Tongue (tissue), 2 donors: Measurements from ENCODE around the gene TBX10. TPM values are rescaled to one million over a fixed set of nuclear protein-coding genes. Genes with fewer than 3 reads are reported as not detected.
A peak's percentile ranks its signal among the peaks of the same experiment; 100 is the strongest.
"Not testable (repeated sequence)": the region's sequence is repeated elsewhere in the genome, so short reads cannot be mapped to it uniquely, and the experiment has no call there.

Experiments
- DNase-seq: peaks from one replicate; pipeline ENCODE4 v3.0.0-alpha.2; 2015
- total RNA-seq: library from RNA; depleted of rRNA; stranded (reverse); fragments of >200 nt; gene quantifications from one replicate; pipeline ENCODE4 v1.2.3, GENCODE V29; 2014

Gene TBX10
- not detected for total RNA-seq

GRCh38 chr11:67639438-67639859 lies at the start of gene TBX10:
TBX10 (minus strand) TSS chr11:67639763; CDS start chr11:67639472, 291 bp downstream.
- DNase-seq: no peak

- no peak for DNase-seq
Measured at GRCh38 chr11:67689178-67689577, 49.6 kb upstream of the TBX10 start.

- DNase-seq: no peak
Measured at GRCh38 chr11:67687986-67688385, 48.4 kb upstream of the TBX10 start.

- DNase-seq: not testable (repeated sequence)
Measured at GRCh38 chr11:67685641-67686332, 46.2 kb upstream of the TBX10 start.

GRCh38 chr11:67682126-67683034 lies 42.8 kb upstream of the TBX10 start:
- DNase-seq: not testable (repeated sequence)

- no peak for DNase-seq
Measured at GRCh38 chr11:67680696-67681470, 41.3 kb upstream of the TBX10 start.

GRCh38 chr11:67675058-67675747 lies 35.6 kb upstream of the TBX10 start:
- no peak for DNase-seq

GRCh38 chr11:67674442-67674871 lies 34.9 kb upstream of the TBX10 start, which contains the start of gene ALDH3B2:
ALDH3B2 (minus strand) TSS chr11:67674623; CDS start chr11:67666935, 7,688 bp downstream.
- DNase-seq: peak; percentile 67

GRCh38 chr11:67673902-67674301 lies 34.3 kb upstream of the TBX10 start:
- DNase-seq: no peak

- no peak for DNase-seq
Measured at GRCh38 chr11:67673358-67673757, 33.8 kb upstream of the TBX10 start.

- no peak for DNase-seq
Measured at GRCh38 chr11:67671211-67671520, 31.6 kb upstream of the TBX10 start.

GRCh38 chr11:67670316-67671210 lies 31.0 kb upstream of the TBX10 start:
- no peak for DNase-seq

- DNase-seq: no peak
Measured at GRCh38 chr11:67668192-67668551, 28.6 kb upstream of the TBX10 start.

GRCh38 chr11:67667490-67668191 lies 28.1 kb upstream of the TBX10 start:
- DNase-seq: no peak

- DNase-seq: no peak
Measured at GRCh38 chr11:67666676-67667489, 27.3 kb upstream of the TBX10 start.

GRCh38 chr11:67666303-67666645 lies 26.7 kb upstream of the TBX10 start:
- DNase-seq: no peak

- no peak for DNase-seq
Measured at GRCh38 chr11:67665541-67666302, 26.2 kb upstream of the TBX10 start.

GRCh38 chr11:67664696-67665540 lies 25.4 kb upstream of the TBX10 start:
- DNase-seq: no peak
